Aorta (tissue), 5 donors: Measurements from ENCODE around the gene KCNMA1. TPM values are rescaled to one million over a fixed set of nuclear protein-coding genes. Genes with fewer than 3 reads are reported as not detected.
A peak's percentile ranks its signal among the peaks of the same experiment; 100 is the strongest.

Source experiments
- ATAC-seq: fragments of 200-7000 bp; cut with Tn5 transposase; one replicate; pipeline ENCODE4 v1.9.1; 2022; ENCODE audit warnings: moderate library complexity; ENCODE audit not compliant: low FRiP score
- DNase-seq, 2 donors: peaks; one replicate each; pipeline ENCODE4 v3.0.0-alpha.2; 2020
- H3K27ac ChIP-seq, 2 donors: one replicate each; pipeline ENCODE4 v1.5.1; 2013; ENCODE audit warnings: low read length in 2 of 2, mild to moderate bottlenecking in 2 of 2, moderate library complexity in 2 of 2, control low read depth in 1 of 2, inconsistent platforms in 1 of 2, low read depth in 1 of 2
- H3K27me3 ChIP-seq, 2 donors: one replicate each; pipeline ENCODE4 v1.6.1; 2013; ENCODE audit warnings: control low read depth in 1 of 2, low read length in 1 of 2, mild to moderate bottlenecking in 1 of 2, moderate library complexity in 1 of 2; ENCODE audit not compliant: insufficient read depth in 2 of 2, control insufficient read depth in 1 of 2
- H3K36me3 ChIP-seq, 2 donors: one replicate each; pipeline ENCODE4 v1.6.1; 2013; ENCODE audit warnings: control low read depth in 1 of 2, low read length in 1 of 2, mild to moderate bottlenecking in 1 of 2; ENCODE audit not compliant: insufficient read depth in 2 of 2, control insufficient read depth in 1 of 2
- H3K4me1 ChIP-seq, 2 donors: one replicate each; pipeline ENCODE4 v1.6.1; 2013; ENCODE audit warnings: low read length in 2 of 2, control low read depth in 1 of 2, mild to moderate bottlenecking in 1 of 2, moderate library complexity in 1 of 2; ENCODE audit not compliant: insufficient read depth in 2 of 2, control insufficient read depth in 1 of 2
- H3K4me3 ChIP-seq, 2 donors: one replicate each; pipeline ENCODE4 v1.5.1; 2013; ENCODE audit warnings: low read length in 2 of 2, control low read depth in 1 of 2, mild to moderate bottlenecking in 1 of 2
- H3K9me3 ChIP-seq: one replicate; pipeline ENCODE4 v1.6.1; 2013; ENCODE audit warnings: mild to moderate bottlenecking, low read length; ENCODE audit not compliant: control insufficient read depth
- WGBS, 2 donors: extraction: QIAGEN DNeasy Blood & Tissue Kit; methylation state at CpG; one replicate each; pipeline ENCODE4 v1.1.7; 2013; 5-methylcytosine and 5-hydroxymethylcytosine counted together
- intact Hi-C, 2 donors: fragments of 100-400 bp; cut with DNase I; formaldehyde crosslinking; loops; one replicate each; pipeline versions ENCODE4 v1.14.2 to v1.15.0; 2022
- polyA plus RNA-seq, 2 donors: library from polyadenylated mRNA; stranded (reverse); fragments of 200-250 nt; gene quantifications; one replicate each; pipeline ENCODE4 v1.2.3, GENCODE V29; 2013
- total RNA-seq, 2 donors: library from RNA; stranded (reverse); fragmentation: NEBNext Ultra II Directional; extraction: Animal tissue kit (Norgen Biotek cat#: 25700); gene quantifications; one replicate each; pipeline ENCODE4 v1.2.1, GENCODE V29; 2021
- donor health status: healthy with polysubstance abuse.
- donor health status: Bipolar disorder and iron deficiency.
- donor health status: DM: no; HTN: no; CAD: no.
- donor health status: DM: no; HTN: no; CAD: no.
- donor health status: DM: yes; HTN: yes; CAD: no.

Gene KCNMA1
- total and polyA plus RNA-seq, 4 donors = 36.8 to 163 (median 125) TPM

DNA sequence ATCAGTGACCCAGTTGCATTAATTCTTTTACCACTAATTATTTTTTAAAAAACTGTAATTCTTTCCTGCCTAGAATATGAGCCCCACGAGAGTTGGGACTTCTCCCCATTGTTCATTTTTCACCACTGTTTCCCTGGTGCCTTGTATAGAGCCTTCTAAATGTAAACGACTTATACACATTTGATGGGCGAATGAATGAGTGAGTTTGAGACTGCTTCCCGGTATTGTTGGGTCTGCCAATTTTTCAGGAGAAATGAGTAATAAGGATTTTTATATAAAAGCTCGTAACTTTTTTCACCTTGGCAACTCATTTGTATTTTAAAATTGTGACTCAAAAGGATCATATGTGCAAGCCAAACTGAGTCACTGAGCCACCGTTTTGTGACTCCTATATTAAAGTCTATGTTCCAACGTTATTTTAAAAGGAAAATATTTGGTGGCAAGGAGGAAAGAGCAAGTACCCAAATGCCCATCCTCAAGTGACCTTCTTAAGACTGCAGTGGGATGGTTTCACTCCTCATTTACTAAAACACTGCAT is 621.3 kb downstream of the KCNMA1 start:
- peaks cover 0 to 1% of the 10 kb centered on the region in 2 donors for H3K36me3 ChIP-seq
- H3K4me1 ChIP-seq = peaks cover 2 to 7% of the 10 kb centered on the region in 2 donors
- DNase-seq (no peak), ATAC-seq (no peak)
- intact Hi-C loops = no loop called here
- 21 to 24% methylated on average over 7 of the region's 7 CpGs for WGBS, 2 donors
- no peak overlapping the region for H3K27ac ChIP-seq
- no peaks in the 10 kb centered on the region for H3K9me3 ChIP-seq
- H3K27me3 ChIP-seq = no peaks in the 10 kb centered on the region
- H3K4me3 ChIP-seq = no peak overlapping the region

DNA sequence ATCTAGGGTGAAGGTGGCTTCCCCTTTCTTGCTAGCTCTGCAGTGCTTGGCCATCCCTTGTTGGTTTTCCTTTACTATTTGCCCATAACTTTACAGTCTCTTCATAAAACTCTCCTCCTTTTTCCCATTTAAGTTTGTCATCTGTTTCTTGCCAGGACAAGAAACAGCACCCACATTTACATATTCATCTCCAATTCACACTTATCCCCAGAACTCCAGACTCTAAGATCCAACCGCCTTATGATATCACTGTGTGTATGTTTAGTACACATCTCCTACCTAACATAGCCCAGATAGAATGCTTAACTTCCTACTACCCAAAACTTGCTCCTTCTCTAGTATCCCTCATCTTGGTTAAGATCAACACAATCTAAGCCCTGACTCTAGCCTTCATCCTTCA is 622.2 kb downstream of the KCNMA1 start:
- H3K4me3 ChIP-seq = no peak overlapping the region
- no peak overlapping the region for H3K27ac ChIP-seq
- no peaks in the 10 kb centered on the region for H3K9me3 ChIP-seq
- no peak for ATAC-seq
- peaks cover 2 to 13% of the 10 kb centered on the region in 2 donors for H3K4me1 ChIP-seq
- no peak for DNase-seq
- H3K36me3 ChIP-seq = peaks cover 0 to 1% of the 10 kb centered on the region in 2 donors
- 97 to 100% methylated on average over 1 of the region's 1 CpG for WGBS, 2 donors
- intact Hi-C loops = no loop called here
- H3K27me3 ChIP-seq = no peaks in the 10 kb centered on the region

DNA sequence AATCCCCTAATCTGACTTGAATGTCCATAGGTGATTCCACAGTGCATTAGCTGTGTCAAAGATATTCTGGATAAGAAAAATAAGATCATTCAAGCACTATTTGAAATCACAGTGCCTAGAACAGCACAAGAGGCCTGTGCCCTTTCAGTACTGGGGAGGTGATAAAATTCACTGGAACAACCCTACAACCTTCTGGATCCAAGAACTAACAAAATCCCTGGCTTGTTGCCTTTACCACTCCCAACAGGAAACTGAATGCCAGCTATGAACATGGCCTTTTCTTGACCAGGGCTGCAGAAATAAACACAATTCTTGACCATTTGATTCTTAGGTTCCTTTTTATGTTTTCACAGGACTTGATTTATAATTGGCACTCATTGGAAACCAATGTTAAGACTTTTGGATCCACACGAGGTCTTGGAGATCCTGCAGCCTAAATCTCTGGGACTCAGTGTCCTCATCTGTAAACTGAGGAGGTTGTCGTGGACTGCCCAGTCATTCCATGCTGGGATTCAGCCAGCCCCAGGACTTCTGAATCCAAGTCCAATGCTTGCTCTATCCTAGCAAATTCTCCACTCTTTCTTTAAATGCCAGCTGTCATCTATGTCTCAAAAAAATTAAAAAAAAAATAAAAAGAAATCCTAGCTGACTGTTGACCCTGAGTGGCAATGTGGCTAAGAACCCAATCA is 624.7 kb downstream of the KCNMA1 start:
- intact Hi-C loops = loop anchor here in 1 of 2 donors (5.0 kb wide), 1 partner anchor 99 kb away; no protein-coding TSS in a partner anchor
- Histone ChIP-seq H3K36me3 (peaks cover 1 to 5% of the 10 kb centered on the region in 2 donors), H3K27ac (peak overlapping the region; percentile 77 to 81), H3K4me1 (peaks cover 2 to 13% of the 10 kb centered on the region in 2 donors), H3K4me3 (no peak overlapping the region), H3K27me3 (no peaks in the 10 kb centered on the region), H3K9me3 (no peaks in the 10 kb centered on the region)
- DNase-seq (peak; percentile 68 to 77), ATAC-seq (peak; percentile 72)
- WGBS, 2 donors = 5 to 6% methylated on average over 2 of the region's 2 CpGs

DNA sequence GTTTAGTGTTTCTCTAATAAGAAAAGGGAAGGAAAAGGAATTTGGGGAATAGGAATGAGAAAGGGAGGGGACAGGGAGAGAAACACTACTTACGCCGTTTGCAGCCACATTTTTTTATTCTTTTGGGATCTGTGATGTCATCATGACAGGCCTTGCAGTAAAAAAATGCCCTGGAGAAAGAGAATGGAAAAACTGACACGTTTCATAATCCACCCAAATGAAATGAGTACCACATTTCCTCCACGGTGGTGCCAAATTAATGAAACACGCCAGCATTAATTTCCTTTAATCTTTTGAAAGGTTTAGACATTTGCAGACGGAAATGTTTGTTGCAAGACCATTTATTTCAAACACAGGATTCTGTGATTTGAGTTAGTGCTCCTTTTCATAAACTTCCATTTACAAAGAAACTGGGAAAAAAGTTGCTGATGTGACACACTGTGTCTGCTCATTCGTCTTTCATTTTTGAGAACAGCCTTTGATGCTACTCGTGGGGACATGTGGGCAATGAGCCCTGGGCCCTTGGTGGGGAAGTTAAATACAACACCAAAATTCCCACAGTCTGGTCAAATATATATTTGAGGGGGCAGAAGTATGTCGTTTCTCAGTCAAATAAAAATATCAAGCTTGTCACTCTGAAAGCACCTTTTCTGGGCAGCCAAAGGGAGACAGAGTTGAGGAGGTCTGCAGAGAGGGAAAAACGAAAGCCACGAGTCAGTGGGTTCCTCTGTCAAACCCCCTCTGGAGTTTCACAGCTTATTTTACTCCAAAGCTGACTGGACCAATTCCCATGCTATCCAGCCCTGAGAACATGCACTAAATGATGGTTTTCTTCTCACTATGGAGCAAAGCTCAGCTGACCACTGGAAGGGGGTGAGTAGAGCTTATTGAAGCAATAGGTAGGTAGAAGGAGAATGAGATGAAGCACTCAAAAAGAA is 625.5 kb downstream of the KCNMA1 start:
- Histone ChIP-seq H3K36me3 (peaks cover 0 to 5% of the 10 kb centered on the region in 2 donors), H3K4me3 (no peak overlapping the region), H3K27me3 (no peaks in the 10 kb centered on the region), H3K4me1 (peaks cover 2 to 11% of the 10 kb centered on the region in 2 donors), H3K27ac (peak overlapping the region; percentile 72 to 77), H3K9me3 (no peaks in the 10 kb centered on the region)
- 2 to 7% methylated on average over 11 of the region's 11 CpGs for WGBS, 2 donors
- intact Hi-C loops = loop anchor here in 1 of 2 donors (5.0 kb wide), 1 partner anchor 100 kb away; no protein-coding TSS in a partner anchor
- DNase-seq (no peak), ATAC-seq (peak; percentile 86)

DNA sequence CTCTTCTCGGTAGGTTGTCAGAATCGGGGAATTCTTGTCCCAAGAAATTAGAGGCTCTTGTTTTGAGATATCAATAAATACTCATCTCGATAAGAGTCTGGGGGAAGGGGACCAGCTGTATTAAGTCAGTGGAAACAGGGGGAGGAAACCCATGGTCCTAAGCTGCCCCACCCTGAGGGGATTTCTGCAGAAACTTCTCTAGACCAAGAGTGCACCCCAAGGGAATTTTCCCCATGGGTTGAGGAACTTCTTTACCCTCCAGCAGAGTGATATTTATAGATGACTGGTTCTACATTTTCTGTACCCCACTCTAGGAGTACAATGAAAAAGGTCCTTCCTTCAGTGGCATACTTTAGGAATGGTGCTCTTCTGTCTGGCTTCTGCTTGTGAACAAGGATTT is 627.2 kb downstream of the KCNMA1 start:
- H3K9me3 ChIP-seq = peaks cover 1% of the 10 kb centered on the region
- ATAC-seq (no peak), DNase-seq (no peak)
- H3K4me1 ChIP-seq = peaks cover 2 to 11% of the 10 kb centered on the region in 2 donors
- WGBS, 2 donors = 97 to 98% methylated on average over 3 of the region's 3 CpGs
- intact Hi-C loops = loop anchor here in 1 of 2 donors (5.0 kb wide), 1 partner anchor 102 kb away; no protein-coding TSS in a partner anchor
- no peak overlapping the region for H3K27ac ChIP-seq
- H3K36me3 ChIP-seq = peaks cover 0 to 11% of the 10 kb centered on the region in 2 donors
- no peak overlapping the region for H3K4me3 ChIP-seq
- no peaks in the 10 kb centered on the region for H3K27me3 ChIP-seq

DNA sequence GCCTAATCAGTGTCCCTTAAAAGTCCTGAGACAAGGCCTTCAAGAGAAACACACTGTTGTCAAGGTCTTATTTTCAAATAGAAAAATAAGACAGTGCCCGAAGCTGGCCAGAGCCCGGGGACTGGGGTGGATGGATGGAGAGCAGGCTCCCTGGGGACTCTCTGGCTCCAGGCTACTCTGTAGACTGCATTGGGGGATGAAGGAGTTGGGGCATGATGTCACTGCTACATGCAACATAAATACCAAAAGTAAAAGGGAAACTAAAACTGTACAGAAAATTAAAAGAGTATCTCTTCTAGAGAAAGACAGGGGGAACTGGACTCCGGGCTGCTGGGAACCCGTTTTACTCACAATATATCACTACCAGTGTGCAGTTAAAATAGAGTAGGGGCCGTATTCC is 629.8 kb downstream of the KCNMA1 start:
- Histone ChIP-seq H3K27me3 (no peaks in the 10 kb centered on the region), H3K27ac (no peak overlapping the region), H3K4me1 (peaks cover 2 to 10% of the 10 kb centered on the region in 2 donors), H3K4me3 (no peak overlapping the region), H3K9me3 (peaks cover 1% of the 10 kb centered on the region), H3K36me3 (peaks cover 0 to 11% of the 10 kb centered on the region in 2 donors)
- DNase-seq (no peak), ATAC-seq (no peak)
- intact Hi-C loops = no loop called here
- 19 to 29% methylated on average over 5 of the region's 5 CpGs for WGBS, 2 donors

DNA sequence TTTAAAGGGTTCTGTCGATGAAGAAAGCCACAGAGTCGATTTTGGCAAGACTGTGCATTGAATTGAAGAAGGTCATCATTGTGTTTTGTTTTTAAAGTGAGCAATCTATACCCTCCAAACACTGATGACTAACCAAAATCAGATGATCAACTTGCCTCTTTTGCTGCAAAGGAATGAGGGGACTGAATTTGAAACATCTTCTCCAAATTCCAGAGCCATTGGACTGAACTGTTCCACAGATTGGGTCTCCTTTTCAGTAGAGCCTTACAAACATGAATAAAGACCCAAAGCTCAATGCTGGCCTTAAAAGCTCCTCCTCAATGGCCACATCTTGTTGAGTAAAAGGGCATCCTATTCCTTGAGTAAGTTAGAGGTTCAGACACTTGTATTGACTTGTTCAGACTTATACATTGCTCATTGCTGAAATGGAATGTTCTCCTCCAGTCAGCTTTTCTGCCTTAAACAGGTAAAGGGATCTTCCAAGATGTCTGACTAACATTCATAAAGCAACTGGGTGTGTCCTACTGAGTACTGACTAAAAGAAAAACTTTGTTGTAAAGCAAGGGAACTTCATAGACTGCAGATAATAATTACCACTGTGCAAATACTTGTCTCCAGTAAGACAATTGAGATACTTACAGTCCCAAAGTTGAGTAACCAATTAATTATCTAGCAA is 630.6 kb downstream of the KCNMA1 start:
- H3K27ac ChIP-seq = peak overlapping the region in 1 of 2 donors; percentile 38
- DNase-seq = no peak
- H3K4me1 ChIP-seq = peaks cover 0 to 6% of the 10 kb centered on the region in 2 donors
- H3K4me3 ChIP-seq = no peak overlapping the region
- 91 to 100% methylated on average over 2 of the region's 2 CpGs for WGBS, 2 donors
- no peak for ATAC-seq
- H3K27me3 ChIP-seq = no peaks in the 10 kb centered on the region
- peaks cover 0 to 11% of the 10 kb centered on the region in 2 donors for H3K36me3 ChIP-seq
- H3K9me3 ChIP-seq = peaks cover 1% of the 10 kb centered on the region
- intact Hi-C loops = no loop called here

DNA sequence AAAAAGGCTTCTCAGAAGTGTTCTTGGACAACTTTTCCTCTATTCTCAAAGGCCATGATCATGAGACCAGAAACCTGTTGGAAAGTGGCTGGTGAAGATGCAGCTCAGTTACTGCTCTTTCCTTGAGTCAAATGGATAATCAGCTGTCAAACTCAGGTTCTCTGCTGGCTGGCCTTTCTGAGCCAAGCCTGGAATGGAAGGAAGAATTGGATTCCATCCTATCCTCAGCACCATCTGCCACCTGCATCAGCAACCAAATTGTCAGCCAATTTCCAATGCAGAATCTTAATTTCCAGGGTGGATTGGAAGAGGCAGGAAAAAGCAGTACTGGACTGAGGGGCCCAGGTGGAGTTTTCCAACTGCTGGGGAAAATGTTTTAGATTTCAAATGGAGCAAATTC is 631.7 kb downstream of the KCNMA1 start:
- Histone ChIP-seq H3K4me1 (peaks cover 0 to 1% of the 10 kb centered on the region in 2 donors), H3K27ac (no peak overlapping the region), H3K36me3 (peaks cover 0 to 11% of the 10 kb centered on the region in 2 donors), H3K9me3 (peaks cover 1% of the 10 kb centered on the region), H3K4me3 (no peak overlapping the region), H3K27me3 (no peaks in the 10 kb centered on the region)
- no peak for DNase-seq
- intact Hi-C loops = no loop called here
- ATAC-seq = no peak
